GM21447 (cell line): Measurements from ENCODE around the gene ADGRG7.

Experiments used
- ATAC-seq: cut with Tn5 transposase; IDR thresholded peaks from one replicate; pipeline ENCODE4 v1.9.1; 2021; ENCODE audit not compliant: unreplicated experiment

ADGRG7 gene

DNA sequence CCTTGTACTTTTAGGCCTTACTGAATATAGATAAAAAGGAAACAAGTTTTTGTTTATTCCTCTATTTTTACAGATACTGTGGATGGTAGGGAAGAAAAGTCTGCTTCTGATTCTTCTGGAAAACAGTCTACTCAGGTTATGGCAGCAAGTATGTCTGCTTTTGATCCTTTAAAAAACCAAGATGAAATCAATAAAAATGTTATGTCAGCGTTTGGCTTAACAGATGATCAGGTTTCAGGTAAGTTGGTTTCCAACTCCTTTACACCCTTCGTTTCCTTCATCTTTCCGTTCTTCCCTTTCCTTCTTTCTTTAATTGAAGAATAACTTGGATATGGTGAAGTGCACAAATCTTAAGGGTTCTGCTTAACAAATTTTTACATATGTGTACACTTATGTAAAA lies 123.0 kb downstream of the ADGRG7 start:
- ATAC-seq = no peak

DNA sequence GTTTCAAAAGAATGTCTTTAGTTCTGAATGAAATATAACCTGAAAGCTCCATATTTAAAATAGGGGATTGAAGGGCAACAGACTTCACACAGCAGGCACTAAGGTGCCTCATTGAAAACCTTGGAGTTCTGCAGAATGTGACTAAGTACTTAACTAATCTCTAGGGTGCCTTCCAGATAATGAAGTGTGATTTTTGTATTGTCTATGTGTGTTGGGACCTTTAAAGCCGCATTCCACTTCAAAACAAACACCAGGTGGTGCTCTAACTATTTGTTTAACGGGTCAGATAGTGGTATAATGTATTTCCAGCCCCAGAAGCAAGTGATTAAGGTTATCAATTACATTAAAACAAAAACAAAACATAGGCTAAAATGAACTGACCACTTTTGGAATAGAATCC lies 127.9 kb downstream of the ADGRG7 start:
- ATAC-seq = no peak

DNA sequence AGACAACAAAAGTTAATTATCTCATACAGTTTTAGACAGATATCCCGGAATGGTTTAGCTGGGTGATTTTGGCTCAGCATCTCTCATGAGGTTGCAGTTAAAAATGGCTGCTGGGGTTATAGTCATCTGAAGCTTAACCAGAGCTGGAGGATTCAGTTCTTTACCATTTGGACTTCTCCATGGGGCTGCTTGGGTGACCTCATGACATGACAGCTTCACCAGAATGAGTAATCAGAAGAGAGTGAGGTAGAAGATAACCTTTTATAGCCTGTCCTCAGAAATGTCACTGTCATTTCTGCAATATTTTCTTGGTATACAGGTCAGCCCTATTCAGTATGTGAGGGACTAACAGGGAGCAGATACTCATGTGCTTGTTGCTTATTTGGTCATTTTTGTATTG lies 130.8 kb downstream of the ADGRG7 start:
- no peak for ATAC-seq

DNA sequence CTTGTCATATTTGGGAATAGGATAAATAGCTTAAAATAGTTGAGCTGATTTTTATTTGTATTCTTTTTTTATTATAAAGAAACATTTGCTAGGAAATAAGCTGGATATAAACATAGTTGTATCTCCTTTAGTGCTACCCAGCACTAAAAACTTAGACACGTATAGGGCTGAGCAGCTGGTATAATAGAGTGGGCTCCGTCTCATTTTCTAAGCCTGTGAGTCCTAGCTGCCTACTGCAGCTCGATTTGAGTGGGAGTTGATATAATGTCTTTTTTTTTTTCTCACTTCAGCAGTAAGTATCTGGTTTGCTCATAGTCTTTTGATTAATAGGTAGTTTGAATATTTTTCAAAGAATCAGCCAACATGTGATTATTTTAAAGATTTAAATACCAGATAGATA lies 134.1 kb downstream of the ADGRG7 start:
- no peak for ATAC-seq

DNA sequence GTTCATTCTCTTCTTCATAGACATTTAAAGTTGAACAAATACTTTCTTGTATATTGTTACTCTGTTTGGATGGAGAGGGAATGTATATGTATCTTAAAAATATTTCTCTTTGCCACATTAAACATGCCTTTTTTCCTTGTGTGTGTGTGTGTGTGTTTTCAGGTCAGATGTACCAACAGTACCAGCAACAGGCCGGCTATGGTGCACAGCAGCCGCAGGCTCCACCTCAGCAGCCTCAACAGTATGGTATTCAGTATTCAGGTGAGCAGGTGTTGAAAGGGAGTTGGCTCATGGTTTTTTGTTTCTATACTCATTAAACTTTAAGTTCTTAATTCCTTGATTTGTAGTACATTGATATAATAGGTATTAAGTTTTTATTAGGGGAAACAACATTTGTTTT lies 135.3 kb downstream of the ADGRG7 start:
- ATAC-seq = no peak
